ENCODE measurements around the gene CAAP1.

The CAAP1 gene

DNA sequence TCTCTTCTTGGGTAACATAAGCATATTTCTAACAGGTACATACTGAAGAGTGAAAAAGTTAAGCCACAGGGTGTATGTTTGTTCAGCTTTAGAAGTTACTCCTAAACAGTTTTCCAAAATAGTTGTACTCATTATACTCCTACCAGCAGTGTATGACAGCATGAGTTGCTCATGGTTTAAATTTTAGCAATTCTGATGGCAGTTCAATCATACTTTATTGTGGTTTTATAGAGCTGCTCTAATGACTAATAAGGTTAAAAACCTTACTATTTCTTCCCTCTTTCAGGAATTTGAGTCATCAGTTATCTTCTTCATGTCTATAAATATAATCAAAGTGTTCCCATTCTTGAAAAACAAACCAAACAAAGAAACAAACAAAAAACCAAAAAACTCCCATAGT lies 81.5 kb downstream of the CAAP1 start:
- no peak overlapping the region for H3K4me3 ChIP-seq (ENCODE audit: low read depth, low read length)
- no peak for DNase-seq (ENCODE audit: low read depth, low spot score)
- no peak for TF ChIP-seq CTCF (IDR thresholded peaks at IDR 0.05; ENCODE audit: low read depth, low read length)
- in situ Hi-C loops (cut with HindIII; ENCODE audit: low sequenced_read_pairs), result no loop called here

DNA sequence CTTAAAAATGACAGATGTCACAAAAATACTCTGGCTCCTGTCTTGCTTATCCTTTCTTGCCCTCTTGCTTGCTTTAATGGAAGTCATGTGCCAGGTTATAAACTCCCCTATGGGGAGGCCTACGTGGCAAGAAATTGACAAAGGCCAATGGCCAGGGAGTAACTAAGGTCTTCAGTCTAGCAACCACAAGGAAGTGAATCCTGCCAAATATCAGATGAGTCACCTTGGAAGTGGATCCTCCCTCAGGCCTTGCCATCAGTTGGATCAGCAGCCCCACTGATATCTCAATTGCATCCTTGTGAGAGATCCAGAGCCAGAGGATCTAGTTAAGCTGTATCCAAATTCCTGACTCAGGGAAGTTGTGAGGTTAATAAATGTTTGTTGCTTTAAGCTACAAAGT lies 82.8 kb downstream of the CAAP1 start:
- no peak for TF ChIP-seq CTCF (IDR thresholded peaks at IDR 0.05; ENCODE audit: low read depth, low read length)
- DNase-seq (ENCODE audit: low read depth, low spot score), result peak; percentile 62
- no peak overlapping the region for H3K4me3 ChIP-seq (ENCODE audit: low read depth, low read length)

GRCh38 chr9:26807161-26807560 lies 85.4 kb downstream of the CAAP1 start:
- DNase-seq (ENCODE audit: low read depth, low spot score), result no peak
- in situ Hi-C loops (cut with HindIII; ENCODE audit: low sequenced_read_pairs), result no loop called here
- TF ChIP-seq CTCF (IDR thresholded peaks at IDR 0.05; ENCODE audit: low read depth, low read length), result no peak
- no peak overlapping the region for H3K4me3 ChIP-seq (ENCODE audit: low read depth, low read length)

More for the DNA sequence above, 82.8 kb downstream of the CAAP1 start:
- in situ Hi-C loops (cut with HindIII; ENCODE audit: low sequenced_read_pairs), result no loop called here

GRCh38 chr9:26802921-26803320 lies 89.7 kb downstream of the CAAP1 start:
- no peak for TF ChIP-seq CTCF (IDR thresholded peaks at IDR 0.05; ENCODE audit: low read depth, low read length)
- in situ Hi-C loops (cut with HindIII; ENCODE audit: low sequenced_read_pairs), result no loop called here
- no peak for DNase-seq (ENCODE audit: low read depth, low spot score)
- H3K4me3 ChIP-seq (ENCODE audit: low read depth, low read length), result no peak overlapping the region

- no peak for TF ChIP-seq CTCF (IDR thresholded peaks at IDR 0.05; ENCODE audit: low read depth, low read length)
- in situ Hi-C loops (cut with HindIII; ENCODE audit: low sequenced_read_pairs), result no loop called here
- no peak overlapping the region for H3K4me3 ChIP-seq (ENCODE audit: low read depth, low read length)
- no peak for DNase-seq (ENCODE audit: low read depth, low spot score)
Measured at GRCh38 chr9:26801772-26802171, 90.8 kb downstream of the CAAP1 start.

- no peak for TF ChIP-seq CTCF (IDR thresholded peaks at IDR 0.05; ENCODE audit: low read depth, low read length)
- in situ Hi-C loops (cut with HindIII; ENCODE audit: low sequenced_read_pairs), result no loop called here
- no peak for DNase-seq (ENCODE audit: low read depth, low spot score)
- H3K4me3 ChIP-seq (ENCODE audit: low read depth, low read length), result no peak overlapping the region
Measured at GRCh38 chr9:26800322-26800721, 92.3 kb downstream of the CAAP1 start.

DNA sequence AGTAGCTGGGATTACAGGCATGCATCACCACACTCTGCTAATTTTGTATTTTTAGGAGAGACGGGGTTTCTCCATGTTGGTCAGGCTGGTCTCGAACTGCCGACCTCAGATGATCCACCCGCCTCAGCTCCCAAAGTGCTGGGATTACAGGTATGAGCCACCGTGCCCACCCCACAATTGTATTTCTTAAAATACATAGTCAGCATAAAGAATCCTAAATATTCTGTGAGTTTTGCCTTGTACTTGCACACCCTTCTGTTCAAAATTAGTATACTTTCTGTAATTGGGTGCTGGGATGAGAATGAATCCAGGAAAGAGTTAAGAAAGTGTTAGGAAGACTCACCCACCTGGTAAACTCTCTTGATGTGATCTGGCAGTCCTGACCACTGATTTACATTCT lies 101.3 kb downstream of the CAAP1 start:
- DNase-seq (ENCODE audit: low read depth, low spot score), result no peak
- TF ChIP-seq CTCF (IDR thresholded peaks at IDR 0.05; ENCODE audit: low read depth, low read length), result no peak
- in situ Hi-C loops (cut with HindIII; ENCODE audit: low sequenced_read_pairs), result no loop called here
- H3K4me3 ChIP-seq (ENCODE audit: low read depth, low read length), result no peak overlapping the region
